Activated T-cell treated with anti-CD3 and anti-CD28 coated beads, Interleukin-2, amount 50 U/mL, for 48 hours (primary cell): ENCODE data around the gene ERGIC1.

Source experiments
- DNase-seq, 2 experiments: peaks; one replicate each; pipeline ENCODE4 v3.0.0-alpha.2; 2020

ERGIC1 gene

GRCh38 chr5:172904312-172904642, 70.2 kb downstream of the ERGIC1 start:
- no peak for DNase-seq

DNA sequence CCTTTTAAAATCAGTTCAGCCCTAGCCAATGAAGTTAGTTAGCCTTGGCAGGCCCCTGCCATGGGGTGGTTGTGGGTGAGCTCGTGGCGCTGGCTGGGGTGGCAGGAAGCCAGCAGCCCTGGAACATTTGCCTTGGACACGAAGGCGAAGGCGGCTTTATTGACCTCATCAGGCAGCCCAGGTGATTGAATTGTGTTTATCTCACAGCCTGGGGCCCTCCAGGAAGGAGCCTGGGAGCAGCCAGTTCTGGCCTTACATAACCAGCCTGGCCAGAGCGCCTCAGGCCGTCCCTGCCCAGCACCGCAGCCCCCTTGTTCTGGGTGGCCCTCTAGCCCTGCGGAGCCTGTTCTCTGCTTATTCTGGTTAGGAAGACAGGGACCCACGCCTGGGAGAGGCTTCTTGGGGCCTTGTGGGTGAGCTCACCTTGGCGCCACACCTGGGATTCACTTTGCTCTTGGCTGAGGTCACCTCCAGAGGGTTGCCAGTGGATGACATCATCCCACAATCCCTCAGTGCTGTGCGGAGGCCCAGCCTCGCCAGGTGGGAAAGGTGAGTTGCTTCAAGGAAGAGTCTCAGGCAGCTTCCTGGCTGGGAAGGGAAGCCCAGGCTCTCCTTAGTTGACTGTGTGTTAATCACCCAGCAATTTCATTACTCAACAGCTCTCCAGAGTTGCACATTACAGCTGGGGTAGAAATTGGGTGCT, 70.7 kb downstream of the ERGIC1 start:
- no peak for DNase-seq

DNA sequence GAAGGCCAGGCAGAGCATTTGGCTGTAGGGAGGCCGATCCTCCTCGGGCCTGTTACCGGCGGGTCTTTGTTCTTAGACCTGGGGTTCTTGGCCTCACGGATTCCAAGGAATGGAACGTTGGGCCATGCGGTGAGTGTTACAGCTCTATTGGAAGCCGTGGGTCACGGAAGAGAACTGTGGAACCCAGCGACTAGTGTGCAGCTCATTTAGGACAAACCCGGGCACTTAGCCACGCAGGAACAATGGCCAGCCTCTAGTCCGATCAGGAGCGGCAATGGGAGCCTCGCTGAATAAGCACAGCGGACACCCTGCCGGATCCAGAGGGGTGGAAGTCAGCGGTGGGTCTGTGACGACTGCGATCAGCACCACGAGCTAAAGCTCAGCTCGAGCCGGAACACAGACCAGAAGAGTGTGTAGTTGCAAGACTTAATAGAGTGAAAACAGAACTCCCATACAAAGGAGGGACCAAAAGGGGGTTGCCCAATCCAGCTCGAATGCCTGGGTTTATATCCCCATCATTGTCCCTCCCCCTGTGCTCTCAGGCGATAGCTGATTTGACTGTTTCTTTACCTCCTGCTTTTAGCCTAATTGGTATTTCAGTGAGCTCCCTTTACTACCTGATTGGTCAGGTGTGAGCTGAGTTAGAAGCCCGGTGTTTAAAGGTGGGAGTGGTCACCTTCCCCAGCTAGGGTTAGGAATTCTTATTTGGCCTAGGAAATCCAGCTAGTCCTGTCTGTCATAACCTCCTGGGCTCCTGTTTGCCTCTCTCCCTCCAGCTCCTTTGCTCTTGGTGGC, 71.5 kb downstream of the ERGIC1 start:
- DNase-seq, result no peak

DNA sequence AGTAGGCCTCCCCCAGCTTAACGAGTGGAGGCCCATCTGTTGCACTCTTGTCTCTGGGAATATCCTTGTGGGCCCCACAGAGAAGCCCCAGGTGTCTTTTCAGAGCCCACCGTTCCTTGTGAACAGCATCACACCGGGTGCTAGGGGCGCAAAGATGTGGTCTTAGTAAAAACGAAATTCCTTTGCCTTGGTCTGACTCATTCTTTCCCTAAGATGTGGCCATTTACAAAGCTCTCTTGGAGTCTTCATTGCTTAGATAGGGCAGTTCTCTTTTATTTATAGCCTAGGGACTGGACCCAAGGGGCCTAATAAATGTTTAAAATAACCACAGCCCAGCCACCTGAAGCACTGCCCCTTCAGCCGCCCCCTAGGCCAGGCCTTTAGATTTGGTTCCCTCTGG, 72.4 kb downstream of the ERGIC1 start:
- no peak for DNase-seq

DNA sequence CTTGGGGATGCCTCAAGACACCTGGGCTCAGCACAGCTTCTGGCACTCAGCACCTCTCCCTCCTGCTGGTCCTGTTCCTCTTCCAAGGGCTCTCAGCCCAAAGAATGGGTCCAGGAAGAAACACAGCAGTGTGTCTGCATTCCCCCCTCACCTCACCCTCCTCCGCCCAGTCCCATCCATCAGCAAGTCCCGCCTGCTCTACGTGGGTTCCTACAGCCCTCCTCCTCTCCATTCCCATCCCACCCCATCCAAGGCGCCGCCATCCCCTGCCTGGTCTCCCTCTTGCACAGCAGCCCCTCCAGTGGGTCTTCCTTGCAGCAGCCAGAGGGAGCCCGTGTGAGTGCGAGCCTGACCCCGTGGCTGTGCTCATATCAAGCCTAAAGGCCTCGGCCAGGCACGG, 72.8 kb downstream of the ERGIC1 start:
- DNase-seq, result no peak

DNA sequence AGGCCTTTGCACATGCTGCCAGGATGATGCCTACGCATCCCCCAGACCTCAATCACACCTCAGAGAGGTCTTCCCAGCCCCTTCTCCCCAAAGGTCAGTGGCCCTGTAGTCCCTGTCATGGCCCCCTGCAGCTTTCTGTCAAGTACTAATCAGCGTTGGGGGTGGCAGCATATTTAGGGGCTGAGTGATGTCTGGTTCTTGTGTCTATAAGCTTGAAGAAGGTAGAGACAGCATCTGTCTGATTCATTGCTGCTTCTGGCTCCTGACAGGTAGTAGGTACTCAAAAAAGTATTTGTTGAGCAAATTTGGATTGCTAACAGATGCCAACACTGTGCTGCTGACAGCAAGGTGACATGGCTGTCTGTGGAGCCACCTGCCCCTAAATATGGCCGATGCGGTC, 73.6 kb downstream of the ERGIC1 start:
- DNase-seq, result no peak

GRCh38 chr5:172908662-172909061, 74.6 kb downstream of the ERGIC1 start:
- DNase-seq, result no peak

DNA sequence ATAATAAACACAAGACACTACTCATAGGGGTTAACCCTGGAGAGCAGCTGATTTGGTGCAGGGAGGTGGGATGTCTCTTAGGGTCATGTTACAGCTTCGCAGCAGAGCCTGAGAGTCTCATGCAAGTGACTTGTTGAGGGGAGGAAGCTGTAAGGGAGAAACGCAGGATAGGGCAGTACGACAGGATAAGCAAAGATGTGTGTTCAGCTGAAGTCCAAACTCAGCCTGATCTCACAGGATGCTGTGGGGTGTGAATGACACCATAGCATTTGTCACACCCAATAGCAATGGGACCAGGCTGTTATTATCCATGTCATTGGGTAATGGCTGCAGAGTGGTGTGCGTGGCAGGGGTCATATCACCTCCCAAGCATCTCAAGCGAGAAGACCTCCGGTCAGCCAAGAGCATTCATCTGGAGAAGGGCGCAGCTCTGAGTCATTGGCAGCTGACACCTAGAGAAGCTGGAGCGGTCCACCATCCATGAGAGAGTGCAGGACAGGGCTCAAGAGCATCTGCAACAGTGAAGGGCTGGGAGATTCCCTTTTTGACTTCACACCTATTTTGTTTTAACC, 76.0 kb downstream of the ERGIC1 start:
- DNase-seq, result no peak

DNA sequence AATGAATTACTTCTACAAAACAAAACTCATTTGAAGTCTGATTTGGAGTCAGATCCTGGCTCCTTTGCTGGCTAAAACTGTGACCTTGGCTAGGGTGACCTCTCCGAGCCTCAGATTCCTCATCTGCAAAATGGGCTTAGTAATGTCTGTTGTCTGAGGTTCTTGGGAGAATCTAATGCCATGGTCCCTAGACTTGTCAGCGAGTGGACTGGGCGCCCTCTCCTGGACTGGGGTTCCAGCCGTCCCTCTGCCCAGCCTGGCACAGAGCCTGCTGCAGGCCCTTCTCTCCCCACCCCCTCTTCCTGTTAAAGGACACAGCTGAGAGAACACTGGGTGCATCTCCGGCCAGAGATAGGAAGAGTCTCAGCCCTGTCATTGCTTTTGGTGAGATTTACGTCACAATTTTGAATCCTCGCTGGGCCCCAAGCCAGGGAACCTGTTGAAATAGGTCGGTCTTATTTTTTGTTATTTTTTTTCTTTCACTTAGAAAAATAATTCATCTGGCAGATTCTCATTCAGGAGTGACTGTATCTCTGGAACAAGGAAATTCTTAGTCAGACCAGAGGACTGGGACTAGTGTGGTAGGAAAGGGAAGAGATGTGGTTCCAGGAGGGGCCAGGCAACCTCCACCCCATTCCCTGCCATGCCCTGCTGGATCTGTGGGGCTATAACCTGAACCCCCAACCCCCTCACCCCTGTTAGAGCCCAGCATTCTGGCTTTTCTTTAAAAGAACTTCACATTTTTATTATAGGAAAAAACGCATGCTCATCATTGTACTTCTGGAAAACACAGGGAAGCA, 77.0 kb downstream of the ERGIC1 start:
- DNase-seq, result peak; percentile 24 to 29

DNA sequence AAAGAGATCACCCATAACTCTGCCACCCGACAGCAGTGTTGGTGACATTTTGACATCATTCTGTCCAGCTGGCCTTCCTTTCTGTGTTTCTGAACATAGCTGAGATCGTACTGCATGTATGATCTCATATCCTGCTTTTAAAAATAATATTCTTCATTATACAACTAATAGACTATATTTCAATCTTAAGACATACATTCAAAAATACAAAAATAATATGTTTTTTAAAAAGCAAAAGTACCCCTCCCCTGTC, 77.5 kb downstream of the ERGIC1 start:
- DNase-seq, result no peak

DNA sequence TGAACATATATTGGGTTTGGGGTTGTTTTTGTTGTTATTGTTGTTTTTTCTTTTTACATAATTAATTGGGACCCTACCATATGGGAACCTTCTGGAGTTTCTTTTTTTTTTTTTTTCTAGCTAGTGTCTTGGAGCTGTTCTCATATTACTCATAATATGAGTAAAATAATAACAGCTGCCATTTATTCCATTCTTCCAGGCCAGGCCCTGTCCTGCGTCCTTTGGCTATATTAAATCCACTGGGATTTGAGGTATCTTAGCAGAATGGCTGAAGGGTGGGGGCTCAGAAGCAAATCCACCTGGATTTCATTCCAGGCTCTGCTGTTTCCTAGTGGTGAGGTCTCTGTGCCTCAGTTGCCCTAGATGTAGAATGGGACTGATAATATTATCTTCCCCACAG, 77.9 kb downstream of the ERGIC1 start:
- no peak for DNase-seq

GRCh38 chr5:172913117-172913850, 79.2 kb downstream of the ERGIC1 start:
- no peak for DNase-seq

DNA sequence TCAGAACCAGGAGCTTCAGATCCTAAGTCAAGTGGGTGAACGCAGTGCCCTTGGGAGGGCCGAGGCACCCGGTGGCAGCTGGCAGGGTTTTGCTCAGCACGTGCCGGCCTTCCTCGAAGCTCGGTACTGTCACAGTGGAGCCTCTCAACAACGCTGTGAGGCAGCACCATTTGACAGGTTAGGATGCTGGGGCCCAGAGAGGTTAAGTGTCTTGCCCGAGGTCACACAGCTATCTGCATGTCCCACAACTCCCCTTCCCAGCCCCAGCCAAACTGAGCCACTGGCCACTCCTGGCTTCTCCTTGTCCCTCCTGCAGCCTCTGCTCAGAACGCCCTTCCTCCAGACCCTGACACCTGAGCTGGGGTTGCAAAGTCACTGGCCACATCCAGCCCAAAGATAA, 81.5 kb downstream of the ERGIC1 start:
- no peak for DNase-seq

GRCh38 chr5:172918421-172919371, 84.6 kb downstream of the ERGIC1 start:
- DNase-seq, result peak in 1 of 2 experiments; percentile 30

DNA sequence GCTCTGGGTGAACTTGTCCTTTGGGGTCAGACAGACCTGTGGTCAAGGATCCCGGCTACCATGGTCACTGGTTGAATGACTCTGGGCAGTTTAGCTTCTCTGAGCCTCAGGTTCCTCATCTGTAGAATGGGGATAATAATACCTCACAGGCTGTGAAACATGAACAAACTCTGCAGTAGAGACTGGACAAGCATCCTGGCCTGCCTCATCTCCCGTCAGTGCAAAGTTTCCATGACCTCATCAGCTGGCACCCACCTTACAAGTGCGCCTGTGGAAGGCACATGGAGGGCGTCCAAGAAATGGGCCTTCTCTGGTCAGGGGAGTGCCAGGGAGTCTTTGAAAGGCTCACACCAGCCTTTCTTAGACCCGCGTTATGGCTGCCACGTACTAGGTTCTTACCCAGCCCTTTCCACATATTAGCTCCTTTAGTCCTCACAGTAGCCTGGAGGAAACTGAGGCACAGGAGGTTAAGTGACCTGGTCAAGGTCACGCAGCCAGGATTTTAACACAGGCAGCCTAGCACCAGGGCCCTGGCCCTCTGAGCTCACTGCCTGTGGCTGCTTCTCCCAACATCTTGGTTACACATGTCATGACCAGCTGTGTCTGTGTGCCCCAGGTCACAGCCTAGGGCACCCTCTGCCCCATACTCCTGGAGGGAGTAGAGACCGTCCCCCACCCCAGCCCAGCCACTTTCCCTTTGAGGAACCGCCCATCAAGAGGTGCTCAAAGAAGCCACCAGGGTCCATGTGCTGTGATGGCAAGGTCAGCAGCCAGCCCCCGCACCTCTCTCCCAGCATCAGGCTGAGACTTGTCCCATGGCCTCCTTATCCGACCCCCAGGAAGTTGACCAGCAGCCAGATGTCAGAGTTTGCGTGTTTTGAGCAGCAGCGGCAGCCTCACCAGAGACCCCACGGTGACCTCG, 85.7 kb downstream of the ERGIC1 start:
- DNase-seq, result no peak

DNA sequence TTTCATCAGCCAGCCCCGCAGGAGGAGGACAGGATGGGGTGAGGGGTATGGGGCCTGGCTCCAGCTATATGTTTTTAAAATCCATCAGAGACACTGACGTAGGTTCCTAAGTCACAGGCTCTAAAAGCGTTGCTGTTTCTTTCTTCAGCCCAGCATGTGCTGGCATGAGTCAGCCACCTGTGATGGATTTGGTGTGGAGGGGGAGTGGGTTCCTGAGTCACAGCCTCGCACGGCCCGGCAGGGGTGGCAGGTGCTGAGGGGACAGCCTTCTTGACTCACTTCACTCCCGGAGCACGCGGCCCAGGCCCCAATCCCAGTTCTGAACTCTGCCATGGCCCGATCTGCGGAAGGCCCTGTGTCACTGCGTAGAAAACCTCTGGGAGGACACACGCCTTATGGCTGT, 86.4 kb downstream of the ERGIC1 start:
- no peak for DNase-seq

DNA sequence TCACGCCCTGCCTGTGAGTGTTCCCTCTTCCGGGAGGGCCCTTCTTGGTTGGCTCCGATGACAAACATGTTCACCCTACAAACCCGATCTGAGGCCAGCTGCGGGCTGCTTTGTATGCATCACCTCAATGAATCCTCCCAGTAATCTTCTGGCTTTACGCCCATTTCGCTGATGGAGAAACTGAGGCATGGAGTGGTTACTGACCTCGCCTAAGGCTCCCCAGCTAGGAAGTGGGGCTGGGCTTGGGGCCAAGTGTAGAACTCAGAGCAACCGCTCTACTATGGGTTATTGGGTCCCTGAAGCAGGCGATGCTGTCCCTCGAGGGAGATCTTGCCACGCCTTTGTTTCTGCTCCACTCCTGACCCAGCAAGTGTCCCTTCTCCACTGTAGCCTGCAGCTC, 86.9 kb downstream of the ERGIC1 start:
- DNase-seq, result no peak

DNA sequence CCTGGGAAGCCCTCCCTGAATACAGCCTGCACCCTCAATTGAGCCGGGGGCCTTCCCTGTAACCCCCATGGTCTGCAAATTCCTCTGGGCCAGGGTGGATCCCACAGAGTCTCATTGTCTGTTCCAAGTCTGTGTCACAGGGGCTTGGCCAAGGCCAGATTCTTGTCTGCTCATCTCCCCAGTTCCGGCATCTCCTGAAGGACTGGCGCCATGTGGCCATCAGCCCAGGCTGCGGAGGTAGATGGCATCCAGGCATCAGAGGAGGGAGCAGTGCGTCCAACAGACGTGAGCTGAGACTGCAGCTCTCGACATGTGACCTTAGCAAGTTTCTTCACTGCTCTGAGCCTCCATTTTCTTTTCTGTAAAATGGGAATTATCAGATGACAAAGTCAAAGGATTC, 87.9 kb downstream of the ERGIC1 start:
- no peak for DNase-seq

DNA sequence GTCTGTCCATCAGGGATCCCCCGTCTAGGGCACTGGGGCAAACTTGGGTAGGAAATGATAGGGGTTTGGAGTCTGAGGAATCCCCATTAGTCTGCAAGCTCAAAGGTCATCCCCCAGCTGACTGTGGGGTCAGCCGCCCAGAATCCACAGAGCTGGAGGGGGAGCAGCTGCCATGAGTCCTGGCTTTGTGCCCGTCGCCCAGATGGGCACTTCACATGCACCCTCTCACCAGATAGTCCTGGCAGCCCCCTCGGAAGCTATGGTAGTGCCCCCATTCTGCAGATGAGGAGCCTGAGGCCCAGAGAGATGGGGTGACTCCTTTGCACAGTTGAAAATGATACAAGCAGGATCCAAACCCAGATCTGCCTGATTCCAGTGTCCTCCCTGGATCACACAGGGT, 89.5 kb downstream of the ERGIC1 start:
- no peak for DNase-seq

DNA sequence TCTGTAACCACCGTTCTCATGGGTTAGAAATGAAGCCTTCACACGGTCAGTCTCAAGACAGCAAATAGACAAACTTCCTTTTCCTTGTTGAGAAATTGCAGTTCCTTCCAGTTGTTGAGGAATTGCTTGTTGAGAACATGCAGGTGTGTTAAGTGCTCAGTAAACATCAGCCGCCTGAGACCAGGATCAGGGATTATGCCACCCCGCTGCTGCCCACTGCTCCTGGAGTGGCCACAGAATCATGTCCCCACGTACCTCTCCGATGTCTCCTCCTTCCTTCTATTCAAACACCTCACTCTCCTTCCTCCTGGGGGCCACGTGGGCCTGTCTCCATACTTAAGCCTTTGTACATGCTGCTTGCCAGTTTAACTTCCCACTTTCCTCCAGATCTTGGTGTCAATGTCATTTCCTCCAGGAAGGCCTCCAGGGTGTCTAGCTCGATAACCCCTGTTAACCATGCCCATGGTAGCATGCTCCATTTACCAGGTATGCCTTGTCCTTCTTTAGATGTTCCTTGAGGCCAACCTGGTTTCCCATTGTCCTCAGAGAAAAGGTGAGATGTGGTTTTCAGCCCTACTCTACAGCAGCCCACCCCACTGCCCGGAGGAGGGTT, 91.4 kb downstream of the ERGIC1 start:
- DNase-seq, result no peak
